NCI-H345 (cell line): ENCODE data around the gene PSMD12.
"Not testable (repeated sequence)": the region's sequence is repeated elsewhere in the genome, so short reads cannot be mapped to it uniquely, and the experiment has no call there.

Source experiments
- DNase-seq: peaks from one replicate; lab custom pipeline; 2025; lab: John Stamatoyannopoulos, UW

Gene PSMD12

GRCh38 chr17:67366193-67367157, at the start of gene PSMD12:
TSS of gene PSMD12 (minus strand) at chr17:67366577. CDS start at chr17:67366519, 58 bp downstream.
- peak; percentile 91 for DNase-seq

- no peak for DNase-seq
These were observed 48.9 kb upstream of the PSMD12 start for GRCh38 chr17:67415291-67415690.

GRCh38 chr17:67414559-67414958, 48.2 kb upstream of the PSMD12 start:
- no peak for DNase-seq

GRCh38 chr17:67414130-67414529, 47.8 kb upstream of the PSMD12 start:
- DNase-seq, result no peak

- no peak for DNase-seq
These were observed 47.0 kb upstream of the PSMD12 start for GRCh38 chr17:67413388-67413787.

GRCh38 chr17:67412941-67413340, 46.6 kb upstream of the PSMD12 start:
- DNase-seq, result no peak

- no peak for DNase-seq
These were observed 45.7 kb upstream of the PSMD12 start for GRCh38 chr17:67412032-67412431.

- no peak for DNase-seq
These were observed 45.0 kb upstream of the PSMD12 start for GRCh38 chr17:67411397-67411796.

GRCh38 chr17:67408455-67408830, 42.1 kb upstream of the PSMD12 start:
- DNase-seq, result not testable (repeated sequence)

- DNase-seq, result no peak
These were observed 37.1 kb upstream of the PSMD12 start for GRCh38 chr17:67403483-67403882.

- no peak for DNase-seq
These were observed 36.7 kb upstream of the PSMD12 start for GRCh38 chr17:67403065-67403464.

- DNase-seq, result no peak
These were observed 35.5 kb upstream of the PSMD12 start for GRCh38 chr17:67401598-67402504.

GRCh38 chr17:67401106-67401505, 34.7 kb upstream of the PSMD12 start:
- DNase-seq, result no peak

GRCh38 chr17:67400193-67400592, 33.8 kb upstream of the PSMD12 start:
- peak; percentile 8 for DNase-seq

- no peak for DNase-seq
These were observed 33.3 kb upstream of the PSMD12 start for GRCh38 chr17:67399676-67400075.

GRCh38 chr17:67393809-67394397, 27.5 kb upstream of the PSMD12 start:
- DNase-seq, result no peak

GRCh38 chr17:67392111-67392510, 25.7 kb upstream of the PSMD12 start:
- no peak for DNase-seq

- DNase-seq, result no peak
These were observed 24.4 kb upstream of the PSMD12 start for GRCh38 chr17:67390646-67391361.

- no peak for DNase-seq
These were observed 23.7 kb upstream of the PSMD12 start for GRCh38 chr17:67390006-67390645.

GRCh38 chr17:67388986-67389385, 22.6 kb upstream of the PSMD12 start:
- no peak for DNase-seq

- DNase-seq, result not testable (repeated sequence)
These were observed 22.2 kb upstream of the PSMD12 start for GRCh38 chr17:67388536-67388935.
